ENCODE data around the gene SEC24A.
A peak's percentile ranks its signal among the peaks of the same experiment; 100 is the strongest.
"Not testable (repeated sequence)": the region's sequence is repeated elsewhere in the genome, so short reads cannot be mapped to it uniquely, and the experiment has no call there.

Gene SEC24A

DNA sequence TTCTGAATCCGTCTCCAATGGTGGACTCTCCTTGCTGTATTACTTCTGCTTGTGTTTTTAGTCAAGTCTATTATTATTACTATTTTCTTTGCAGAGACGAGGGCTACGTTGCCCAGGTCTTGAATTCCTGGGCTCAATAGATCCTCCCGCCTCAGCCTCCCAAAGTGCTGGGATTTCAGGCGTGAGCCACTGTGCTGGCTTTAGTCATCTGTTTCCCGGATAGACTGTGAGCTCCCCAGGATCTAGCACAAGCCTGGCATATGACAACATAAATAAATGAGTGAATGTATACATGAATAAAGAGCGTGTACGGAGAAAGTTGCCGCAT lies 109.6 kb downstream of the SEC24A start:
- no peak for TF ChIP-seq CTCF (IDR thresholded peaks at IDR 0.05; ENCODE audit: borderline replicate concordance, insufficient read depth, low read depth, low read length)
- H3K4me3 ChIP-seq (ENCODE audit: low read depth, low read length) = peak overlapping the region; percentile 94

DNA sequence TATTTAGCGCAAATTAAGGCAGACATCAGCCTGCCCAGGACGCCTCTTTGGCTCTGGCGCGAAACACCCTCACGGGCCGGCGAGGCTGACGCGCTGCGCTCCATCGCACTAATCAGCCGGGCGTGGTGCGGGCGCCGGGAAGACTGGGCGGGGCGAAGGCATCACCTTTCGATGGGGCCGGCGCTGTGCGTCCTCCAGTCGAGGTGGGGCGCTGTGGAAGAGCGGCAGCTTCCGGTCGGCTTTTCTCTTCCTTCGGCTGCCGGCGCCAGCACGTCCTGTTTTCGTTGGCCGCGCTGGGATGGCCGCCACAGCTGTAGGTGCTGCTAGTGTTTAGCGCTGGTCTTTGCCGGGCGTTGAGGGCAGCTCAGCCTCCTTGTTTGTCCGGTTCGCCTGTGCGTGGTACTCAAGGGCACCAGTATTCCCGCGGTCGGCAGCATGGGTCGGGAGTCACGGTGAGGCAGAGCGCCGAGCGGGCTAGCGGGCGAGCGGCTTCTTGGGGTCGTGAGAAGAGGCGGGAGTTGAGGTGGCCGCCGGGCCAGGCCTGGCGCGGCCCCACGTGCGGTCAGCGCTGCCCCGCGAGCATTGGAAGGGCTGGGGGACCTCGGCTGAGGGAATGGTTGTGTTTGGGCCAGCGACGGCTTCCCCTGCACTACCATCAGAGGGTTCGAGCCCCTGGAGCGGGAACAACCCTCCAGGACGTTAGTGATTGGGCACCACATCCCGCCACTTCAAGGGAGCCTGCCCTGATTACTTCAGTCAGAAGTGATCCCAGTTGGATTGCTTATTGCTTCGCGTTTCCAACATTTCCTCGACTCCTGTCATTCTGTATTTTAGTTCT lies 110.1 kb downstream of the SEC24A start, which contains the start of gene DDX46:
Gene DDX46, plus strand, starts transcription at position 276 of the 838 bp plus-strand sequence. Its CDS starts 160 bp downstream, at position 436.
- peak within 1 kb of the TSS; percentile 94 for H3K4me3 ChIP-seq (ENCODE audit: low read depth, low read length)
- TF ChIP-seq CTCF (IDR thresholded peaks at IDR 0.05; ENCODE audit: borderline replicate concordance, insufficient read depth, low read depth, low read length) = peak; percentile 86

DNA sequence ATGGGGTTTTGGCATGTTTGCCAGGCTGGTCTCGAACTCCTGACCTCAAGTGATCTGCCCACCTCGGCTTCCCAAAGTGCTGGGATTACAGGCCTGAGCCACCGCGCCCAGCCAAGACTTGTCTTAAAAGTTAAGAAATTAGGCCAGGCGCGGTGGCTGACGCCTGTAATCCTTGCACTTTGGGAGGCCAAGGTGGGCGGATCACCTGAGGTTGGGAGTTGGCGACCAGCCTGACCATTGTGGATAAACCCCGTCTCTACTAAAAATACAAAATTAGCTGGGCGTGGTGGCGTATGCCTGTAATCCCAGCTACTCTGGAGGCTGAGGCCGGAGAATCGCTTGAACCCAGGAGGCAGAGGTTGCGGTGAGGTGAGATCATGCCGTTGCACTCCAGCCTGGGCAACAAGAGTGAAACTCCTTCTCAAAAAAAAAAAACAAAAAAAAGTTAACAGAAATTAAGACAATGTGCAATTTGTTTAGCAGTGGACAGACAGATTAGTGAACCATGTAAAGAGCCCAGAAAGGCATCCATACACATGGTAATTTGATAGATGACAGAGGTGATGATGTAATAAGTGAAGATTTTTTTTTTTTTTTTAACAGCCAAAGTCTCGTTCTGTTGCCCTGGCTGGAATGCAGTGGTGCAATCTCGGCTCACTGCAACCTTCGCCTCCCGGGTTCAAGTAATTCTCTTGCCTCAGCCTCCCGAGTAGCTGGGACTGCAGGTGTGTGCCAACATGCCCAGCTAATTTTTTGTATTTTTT lies 119.1 kb downstream of the SEC24A start:
- not testable (repeated sequence) for H3K4me3 ChIP-seq (ENCODE audit: low read depth, low read length)

DNA sequence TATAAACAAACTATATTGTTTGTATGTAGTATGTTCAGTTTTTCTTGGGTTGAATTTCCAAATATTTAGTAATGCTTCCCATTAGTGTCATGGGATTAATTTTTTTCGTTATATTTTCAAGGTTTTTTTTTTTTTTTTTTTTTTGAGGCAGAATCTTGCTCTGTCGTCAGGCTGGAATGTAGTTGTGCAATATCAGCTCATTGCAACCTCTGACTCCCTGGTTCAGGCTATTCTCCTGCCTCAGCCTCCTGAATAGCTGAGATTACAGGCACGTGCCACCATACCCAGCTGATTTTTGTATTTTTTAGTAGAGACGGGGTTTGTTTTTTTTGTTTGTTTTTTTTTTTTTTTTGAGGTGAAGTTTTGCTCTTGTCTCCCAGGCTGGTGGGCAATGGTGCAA lies 120.6 kb downstream of the SEC24A start:
- TF ChIP-seq CTCF (IDR thresholded peaks at IDR 0.05; ENCODE audit: borderline replicate concordance, insufficient read depth, low read depth, low read length) = no peak
- no peak overlapping the region for H3K4me3 ChIP-seq (ENCODE audit: low read depth, low read length)

GRCh38 chr5:134772461-134773125 lies 124.0 kb downstream of the SEC24A start:
- no peak for TF ChIP-seq CTCF (IDR thresholded peaks at IDR 0.05; ENCODE audit: borderline replicate concordance, insufficient read depth, low read depth, low read length)
- no peak overlapping the region for H3K4me3 ChIP-seq (ENCODE audit: low read depth, low read length)

GRCh38 chr5:134777366-134777765 lies 128.8 kb downstream of the SEC24A start:
- TF ChIP-seq CTCF (IDR thresholded peaks at IDR 0.05; ENCODE audit: borderline replicate concordance, insufficient read depth, low read depth, low read length) = no peak

More at GRCh38 chr5:134777366-134777765, 128.8 kb downstream of the SEC24A start:
- no peak overlapping the region for H3K4me3 ChIP-seq (ENCODE audit: low read depth, low read length)
